NT2/D1 (cell line): Measurements from ENCODE around the gene PREPL.

Experiments used
- SUZ12 ChIP-seq: IDR thresholded peaks from 2 replicates; pipeline ENCODE4 v1.6.1; 2011; ENCODE audit not compliant: insufficient read length, insufficient read depth; ENCODE audit errors: extremely low read depth
- YY1 ChIP-seq: IDR thresholded peaks from 2 replicates; pipeline ENCODE4 v1.6.1; 2011; ENCODE audit not compliant: insufficient read length, insufficient read depth
- ZNF274 ChIP-seq: IDR thresholded peaks from 2 replicates; pipeline ENCODE4 v1.6.1; 2011; ENCODE audit warnings: mild to moderate bottlenecking, low read depth, low read length

- TF ChIP-seq ZNF274 (no peak), SUZ12 (no peak), YY1 (no peak)
These were observed 16.2 kb upstream of the PREPL start for GRCh38 chr2:44377486-44377885.
